Left renal pelvis (tissue), 4 donors: Measurements from ENCODE around the gene SMAD4. TPM values are rescaled to one million over a fixed set of nuclear protein-coding genes. Genes with fewer than 3 reads are reported as not detected.
"Not testable (repeated sequence)": the region's sequence is repeated elsewhere in the genome, so short reads cannot be mapped to it uniquely, and the experiment has no call there.

ENCODE experiments used
- DNase-seq, 4 donors: peaks; one replicate each; pipeline ENCODE4 v3.0.0-alpha.2; 2013; ENCODE audit warnings: low read depth in 4 of 4, low spot score in 3 of 4
- polyA plus RNA-seq, 4 donors: library from polyadenylated mRNA; unstranded; fragments of 120-200 nt; gene quantifications; one replicate each; pipeline ENCODE4 v1.2.1, GENCODE V29; 2013; ENCODE audit not compliant: insufficient read length in 4 of 4

SMAD4 gene
- polyA plus RNA-seq = 100 to 1,000 TPM; 155 to 189 (median 170) TPM

GRCh38 chr18:51029694-51030536 is at the start of gene SMAD4:
Gene SMAD4 (plus strand): TSS chr18:51030213. CDS start chr18:51047047, 16,834 bp downstream.
- peak; percentile 86 to 94 (median 93) for DNase-seq

GRCh38 chr18:50981381-50981780 is 48.6 kb upstream of the SMAD4 start:
- DNase-seq = no peak

GRCh38 chr18:50982086-50982801 is 47.8 kb upstream of the SMAD4 start:
- DNase-seq = no peak

GRCh38 chr18:50982802-50983179 is 47.2 kb upstream of the SMAD4 start:
- no peak for DNase-seq

- DNase-seq = no peak
Observed at GRCh38 chr18:50986360-50987087, 43.5 kb upstream of the SMAD4 start.

- DNase-seq = no peak
Observed at GRCh38 chr18:50987261-50987660, 42.8 kb upstream of the SMAD4 start.

GRCh38 chr18:50989711-50990110 is 40.3 kb upstream of the SMAD4 start:
- no peak for DNase-seq

GRCh38 chr18:50992351-50992762 is 37.7 kb upstream of the SMAD4 start:
- DNase-seq = no peak

- DNase-seq = no peak
Observed at GRCh38 chr18:50994031-50994430, 36.0 kb upstream of the SMAD4 start.

- not testable (repeated sequence) for DNase-seq
Observed at GRCh38 chr18:51003174-51003573, 26.8 kb upstream of the SMAD4 start.

- DNase-seq = no peak
Observed at GRCh38 chr18:51006061-51006818, 23.8 kb upstream of the SMAD4 start.

- DNase-seq = no peak
Observed at GRCh38 chr18:51006948-51007789, 22.8 kb upstream of the SMAD4 start.

GRCh38 chr18:51007790-51008139 is 22.2 kb upstream of the SMAD4 start:
- no peak for DNase-seq

GRCh38 chr18:51009072-51009471 is 20.9 kb upstream of the SMAD4 start:
- no peak for DNase-seq

- DNase-seq = no peak
Observed at GRCh38 chr18:51010218-51010617, 19.8 kb upstream of the SMAD4 start.

GRCh38 chr18:51011709-51012108 is 18.3 kb upstream of the SMAD4 start:
- no peak for DNase-seq

GRCh38 chr18:51012441-51012840 is 17.6 kb upstream of the SMAD4 start:
- DNase-seq = no peak

- DNase-seq = no peak
Observed at GRCh38 chr18:51013259-51013658, 16.8 kb upstream of the SMAD4 start.

GRCh38 chr18:51017140-51017879 is 12.7 kb upstream of the SMAD4 start:
- no peak for DNase-seq
